H9 (cell line): ENCODE results near the gene OR1A2. TPM values are rescaled to one million over a fixed set of nuclear protein-coding genes. Genes with fewer than 3 reads are reported as not detected.

Experiments used
- total RNA-seq: library from RNA; stranded (reverse); gene quantifications from 2 replicates; pipeline ENCODE4 v1.2.1, GENCODE V29; 2021

OR1A2 gene
- total RNA-seq, 1 experiment from 2014 or later: not detected

Other genes with a start within 250 kb of the OR1A2 start
- gene OR1D5, start 133.9 kb upstream of the OR1A2 start, total RNA-seq: not detected in 2 replicates
- gene OR1D2, start 93.1 kb upstream of the OR1A2 start, total RNA-seq: not detected in 2 replicates
- gene OR1G1, start 70.0 kb upstream of the OR1A2 start, total RNA-seq: not detected in 2 replicates
- not detected in 2 replicates for gene OR1A1, start 10.1 kb downstream of the OR1A2 start, total RNA-seq
- gene OR3A1, start 100.8 kb downstream of the OR1A2 start, total RNA-seq: not detected in 2 replicates
- not detected in 2 replicates for gene OR3A2, start 188.8 kb downstream of the OR1A2 start, total RNA-seq
- not detected in 2 replicates for gene OR1E1, start 200.9 kb downstream of the OR1A2 start, total RNA-seq
- not detected in 2 replicates for gene OR3A3, start 213.9 kb downstream of the OR1A2 start, total RNA-seq
- not detected in 2 replicates for gene OR1E2, start 236.3 kb downstream of the OR1A2 start, total RNA-seq